ENCODE results near the gene SH2D1A. TPM values are rescaled to one million over a fixed set of nuclear protein-coding genes. Genes with fewer than 3 reads are reported as not detected.

Gene SH2D1A
- total RNA-seq, 1 experiment from 2014 or later: not detected

DNA sequence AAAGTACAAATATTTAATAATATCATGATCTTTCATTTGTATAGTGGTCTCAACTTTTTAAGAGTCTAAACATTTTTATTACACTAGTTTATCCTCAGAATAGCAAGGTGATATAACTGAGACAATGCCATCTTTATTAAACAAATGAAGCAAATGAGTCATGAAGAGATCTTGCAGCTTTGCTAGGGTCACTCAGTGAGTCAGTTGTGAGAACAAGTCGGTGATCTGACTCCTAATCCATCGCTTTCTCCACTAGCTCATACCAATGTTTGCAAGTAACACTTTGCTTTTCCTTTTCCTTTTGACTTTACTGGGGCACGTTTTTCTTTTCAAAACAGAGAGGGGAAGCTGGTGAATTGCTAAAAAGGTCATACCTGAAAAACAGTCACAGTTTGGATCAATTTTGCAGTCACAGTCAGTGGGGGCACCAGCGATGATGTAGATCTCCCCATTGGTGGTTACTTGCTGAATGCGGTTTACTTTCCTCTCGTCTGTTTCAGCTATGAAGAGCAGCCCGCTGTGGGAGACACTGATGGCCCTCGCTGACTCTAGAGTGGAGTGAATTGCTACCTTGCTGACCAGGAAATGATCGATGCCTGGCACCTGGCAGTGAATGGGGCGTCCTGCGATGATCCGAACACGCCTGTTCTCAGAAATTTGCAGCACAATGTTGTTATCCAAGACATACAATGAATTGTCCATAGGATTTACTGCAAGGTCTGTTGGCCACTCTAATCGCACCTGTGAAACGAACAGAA is 75.7 kb downstream of the SH2D1A start:
- peak; percentile 24 for DNase-seq
- no TSS peak for BruUV-seq (replicated peaks)
- TF ChIP-seq CTCF (IDR thresholded peaks at IDR 0.05; ENCODE audit: unreplicated experiment): no peak
- H3K9me3 Mint-ChIP-seq (ENCODE audit: low read depth, unreplicated experiment): peaks cover 5% of the 10 kb centered on the region
- no peaks in the 10 kb centered on the region for H3K36me3 Mint-ChIP-seq (ENCODE audit: insufficient read depth, unreplicated experiment)
- CTCF ChIA-PET: no interaction called here
- H3K4me3 Mint-ChIP-seq (ENCODE audit: low read depth, unreplicated experiment): peak overlapping the region; percentile 71
- peak overlapping the region; percentile 75 for H3K27ac Mint-ChIP-seq (ENCODE audit: unreplicated experiment)
- H3K27me3 Mint-ChIP-seq (ENCODE audit: unreplicated experiment): no peaks in the 10 kb centered on the region
- intact Hi-C loops (cut with micrococcal nuclease; ENCODE audit: unreplicated experiment): no loop called here
- H3K4me1 Mint-ChIP-seq (ENCODE audit: low read depth, unreplicated experiment): peaks cover 10% of the 10 kb centered on the region

Other genes with a start within 250 kb of the SH2D1A start
- not detected in 2 replicates for gene TEX13D, start 13.9 kb upstream of the SH2D1A start, total RNA-seq (2022)

All from Calu3 (cell line).